Gastroesophageal sphincter (tissue), 3 donors: ENCODE data around the gene VAMP7.
"Not testable (repeated sequence)": the region's sequence is repeated elsewhere in the genome, so short reads cannot be mapped to it uniquely, and the experiment has no call there.

ENCODE experiments used
- CTCF ChIP-seq, 4 experiments: fragments of 200-600 bp in 2 of 4; fragments of 450-650 bp in 2 of 4; sonication (generic) in 1 of 4; IDR thresholded peaks; one replicate each; pipeline ENCODE4 v1.5.1; 2017 to 2019; ENCODE audit warnings: antibody characterized with exemption in 4 of 4, mild to moderate bottlenecking in 2 of 4, moderate library complexity in 2 of 4
- EP300 ChIP-seq: sonication (generic); formaldehyde crosslinking; IDR thresholded peaks from one replicate; pipeline ENCODE4 v1.6.1; 2017; ENCODE audit warnings: antibody characterized with exemption, mild to moderate bottlenecking
- POLR2A ChIP-seq, 2 donors: fragments of 450-650 bp; IDR thresholded peaks; one replicate each; pipeline ENCODE4 v1.6.1; 2017; ENCODE audit warnings: antibody characterized with exemption in 2 of 2, mild to moderate bottlenecking in 2 of 2, moderate library complexity in 1 of 2
- POLR2AphosphoS5 ChIP-seq: sonication (generic); formaldehyde crosslinking; IDR thresholded peaks from one replicate; pipeline ENCODE4 v1.6.1; 2017; ENCODE audit warnings: antibody characterized with exemption

- TF ChIP-seq CTCF (IDR thresholded peaks at IDR 0.05); POLR2AphosphoS5; POLR2A (IDR thresholded peaks at IDR 0.05); EP300: not testable (repeated sequence)
Measured at GRCh38 chrX:155972241-155972640, 91.1 kb downstream of the VAMP7 start.
